HEK293 (cell line): Measurements from ENCODE around the gene EPS8.

Source experiments
- CTCF ChIA-PET: fragments of 350-600 bp; formaldehyde crosslinking; extraction: SDS; loops from one replicate; lab custom pipeline; 2021; ENCODE audit warnings: antibody characterized with exemption; lab: Yijun Ruan, JAX
- POLR2A ChIA-PET: fragments of 300-600 bp; formaldehyde crosslinking; extraction: SDS; loops from one replicate; lab custom pipeline; 2020; ENCODE audit warnings: antibody characterized with exemption, inconsistent platforms; lab: Yijun Ruan, JAX
- H3K27ac ChIP-seq: fragments of 200-500 bp; sonication (Bioruptor generic); 2 replicates; pipeline ENCODE4 v1.5.1; 2014; ENCODE audit warnings: low read depth, low read length, control low read depth, inconsistent platforms; ENCODE audit errors: extremely low read depth
- H3K36me3 ChIP-seq, 2 experiments: fragments of 200-500 bp in 1 of 2; sonication (Bioruptor generic) in 1 of 2; 1 replicate in 1 of 2; 2 replicates in 1 of 2; pipeline ENCODE4 v1.5.1; 2014 to 2017; ENCODE audit warnings: inconsistent platforms in 2 of 2, low read length in 2 of 2; ENCODE audit not compliant: control insufficient read depth in 2 of 2, insufficient read depth in 1 of 2
- H3K4me1 ChIP-seq: fragments of 200-500 bp; sonication (Bioruptor generic); 2 replicates; pipeline ENCODE4 v1.5.1; 2014; ENCODE audit warnings: mild to moderate bottlenecking, low read length, inconsistent platforms; ENCODE audit not compliant: control insufficient read depth, insufficient read depth
- H3K4me3 ChIP-seq: 2 replicates; pipeline ENCODE4 v1.5.1; 2011; ENCODE audit warnings: low read depth, mild to moderate bottlenecking, control low read depth, low read length, moderate library complexity
- H3K9me3 ChIP-seq: fragments of 200-500 bp; sonication (Bioruptor generic); 2 replicates; pipeline ENCODE4 v1.5.1; 2014; ENCODE audit warnings: low read depth, low read length, inconsistent platforms; ENCODE audit not compliant: control insufficient read depth, insufficient read depth
- BCL11A ChIP-seq: fragments of 450-650 bp; formaldehyde crosslinking; IDR thresholded peaks from 2 replicates; pipeline ENCODE4 v1.5.1; 2016; ENCODE audit warnings: low read depth, missing biosample characterization, missing genetic modification characterization
- ELK4 ChIP-seq: IDR thresholded peaks from 2 replicates; pipeline ENCODE4 v1.6.1; 2011; ENCODE audit warnings: mild to moderate bottlenecking, low read depth, low read length, borderline replicate concordance
- GFI1B ChIP-seq: fragments of 450-650 bp; formaldehyde crosslinking; IDR thresholded peaks from 2 replicates; pipeline ENCODE4 v1.5.1; 2016; ENCODE audit warnings: missing biosample characterization, missing genetic modification characterization
- GLI4 ChIP-seq: fragments of 450-650 bp; formaldehyde crosslinking; IDR thresholded peaks from 2 replicates; pipeline ENCODE4 v1.5.1; 2016; ENCODE audit warnings: missing biosample characterization, missing genetic modification characterization
- SETDB1 ChIP-seq: IDR thresholded peaks from one replicate; pipeline ENCODE4 v1.6.1; 2017; ENCODE audit warnings: mild to moderate bottlenecking, low read length, moderate library complexity, mixed read lengths; ENCODE audit not compliant: insufficient read length
- SP7 ChIP-seq: fragments of 450-650 bp; formaldehyde crosslinking; IDR thresholded peaks from 2 replicates; pipeline ENCODE4 v1.5.1; 2016; ENCODE audit warnings: missing biosample characterization, missing genetic modification characterization
- YY1 ChIP-seq: fragments of 450-650 bp; formaldehyde crosslinking; IDR thresholded peaks from 2 replicates; pipeline ENCODE4 v1.5.1; 2018; ENCODE audit warnings: missing biosample characterization, missing genetic modification characterization
- ZBTB1 ChIP-seq: fragments of 450-650 bp; formaldehyde crosslinking; IDR thresholded peaks from 2 replicates; pipeline ENCODE4 v1.5.1; 2016; ENCODE audit warnings: missing biosample characterization, missing genetic modification characterization
- ZFP69B ChIP-seq: fragments of 450-650 bp; formaldehyde crosslinking; IDR thresholded peaks from 2 replicates; pipeline ENCODE4 v1.5.1; 2016; ENCODE audit warnings: missing biosample characterization, missing genetic modification characterization
- ZNF132 ChIP-seq: fragments of 450-650 bp; formaldehyde crosslinking; IDR thresholded peaks from 2 replicates; pipeline ENCODE4 v1.5.1; 2017; ENCODE audit warnings: missing biosample characterization, missing genetic modification characterization, borderline replicate concordance
- ZNF133 ChIP-seq: fragments of 450-650 bp; formaldehyde crosslinking; IDR thresholded peaks from 2 replicates; pipeline ENCODE4 v1.5.1; 2016; ENCODE audit warnings: missing biosample characterization, missing genetic modification characterization
- ZNF184 ChIP-seq: fragments of 450-650 bp; IDR thresholded peaks from 2 replicates; pipeline ENCODE4 v1.5.1; 2018; ENCODE audit warnings: missing biosample characterization, mild to moderate bottlenecking, missing genetic modification characterization
- ZNF211 ChIP-seq: fragments of 450-650 bp; formaldehyde crosslinking; IDR thresholded peaks from 2 replicates; pipeline ENCODE4 v1.5.1; 2016; ENCODE audit warnings: low read depth, missing biosample characterization, missing genetic modification characterization
- ZNF214 ChIP-seq: fragments of 450-650 bp; formaldehyde crosslinking; IDR thresholded peaks from 2 replicates; pipeline ENCODE4 v1.5.1; 2017; ENCODE audit warnings: missing biosample characterization, mild to moderate bottlenecking, missing genetic modification characterization, borderline replicate concordance
- ZNF324 ChIP-seq: fragments of 450-650 bp; formaldehyde crosslinking; IDR thresholded peaks from 2 replicates; pipeline ENCODE4 v1.5.1; 2016; ENCODE audit warnings: missing biosample characterization, missing genetic modification characterization
- ZNF362 ChIP-seq: fragments of 450-650 bp; formaldehyde crosslinking; IDR thresholded peaks from 2 replicates; pipeline ENCODE4 v1.5.1; 2016; ENCODE audit warnings: missing biosample characterization, missing genetic modification characterization
- ZNF426 ChIP-seq: fragments of 450-650 bp; formaldehyde crosslinking; IDR thresholded peaks from 2 replicates; pipeline ENCODE4 v1.5.1; 2017; ENCODE audit warnings: missing biosample characterization, missing genetic modification characterization, mild to moderate bottlenecking, inconsistent platforms, moderate library complexity
- ZNF555 ChIP-seq: fragments of 450-650 bp; formaldehyde crosslinking; conservative IDR thresholded peaks from 2 replicates; pipeline ENCODE4 v1.5.1; 2017; ENCODE audit warnings: missing biosample characterization, mild to moderate bottlenecking, missing genetic modification characterization, inconsistent platforms
- ZNF560 ChIP-seq: fragments of 450-650 bp; formaldehyde crosslinking; IDR thresholded peaks from 2 replicates; pipeline ENCODE4 v1.5.1; 2017; ENCODE audit warnings: missing biosample characterization, missing genetic modification characterization, borderline replicate concordance
- ZNF624 ChIP-seq: fragments of 450-650 bp; formaldehyde crosslinking; IDR thresholded peaks from 2 replicates; pipeline ENCODE4 v1.5.1; 2017; ENCODE audit warnings: missing biosample characterization, missing genetic modification characterization
- ZNF629 ChIP-seq: fragments of 450-650 bp; formaldehyde crosslinking; IDR thresholded peaks from 2 replicates; pipeline ENCODE4 v1.5.1; 2017; ENCODE audit warnings: missing biosample characterization, missing genetic modification characterization
- ZNF658 ChIP-seq: fragments of 450-650 bp; formaldehyde crosslinking; IDR thresholded peaks from 2 replicates; pipeline ENCODE4; 2016; ENCODE audit warnings: missing biosample characterization, missing genetic modification characterization
- ZNF670 ChIP-seq: fragments of 450-650 bp; formaldehyde crosslinking; IDR thresholded peaks from 2 replicates; pipeline ENCODE4 v1.5.1; 2016; ENCODE audit warnings: missing biosample characterization, missing genetic modification characterization, low read depth
- ZSCAN23 ChIP-seq: fragments of 450-650 bp; formaldehyde crosslinking; IDR thresholded peaks from 2 replicates; pipeline ENCODE4 v1.5.1; 2016; ENCODE audit warnings: missing biosample characterization, missing genetic modification characterization
- ZSCAN30 ChIP-seq: fragments of 450-650 bp; IDR thresholded peaks from 2 replicates; pipeline ENCODE4 v1.5.1; 2018; ENCODE audit warnings: missing biosample characterization, mild to moderate bottlenecking, missing genetic modification characterization, moderate library complexity
- TF ChIP-seq, protein P1 (sequence below): fragments of 450-650 bp; formaldehyde crosslinking; IDR thresholded peaks from 2 replicates; pipeline ENCODE4 v1.5.1; 2017; ENCODE audit warnings: missing biosample characterization, missing genetic modification characterization
- TF ChIP-seq, protein P2 (sequence below): sonication (generic); formaldehyde crosslinking; IDR thresholded peaks from 2 replicates; pipeline ENCODE4 v1.8.1; 2022; ENCODE audit warnings: mild to moderate bottlenecking, moderate library complexity, missing genetic modification reagents
- TF ChIP-seq, protein P3 (sequence below): fragments of 450-650 bp; formaldehyde crosslinking; optimal IDR thresholded peaks from 2 replicates; pipeline ENCODE3; 2016; ENCODE audit warnings: missing biosample characterization, mild to moderate bottlenecking, missing genetic modification characterization
- TF ChIP-seq, protein P4 (sequence below): fragments of 450-650 bp; formaldehyde crosslinking; IDR thresholded peaks from 2 replicates; pipeline ENCODE4 v1.5.1; 2016; ENCODE audit warnings: missing biosample characterization, missing genetic modification characterization

EPS8 gene

GRCh38 chr12:15789220-15790171 lies at the start of gene EPS8:
EPS8 (minus strand) TSS chr12:15789388; CDS start chr12:15682951, 106,437 bp downstream.
- ChIA-PET POLR2A (interaction anchor here (0.7 to 1.5 kb wide), 4 partner anchors 8 to 79 kb away, joined by 3 to 4 read pairs (median 4); no protein-coding TSS in a partner anchor), CTCF (interaction anchor here (0.5 to 0.7 kb wide), 4 partner anchors 54 to 272 kb away, joined by 3 to 5 read pairs (median 3); no protein-coding TSS in a partner anchor)
- H3K36me3 ChIP-seq, result no peaks in the 10 kb centered on the region
- peak within 1 kb of the TSS; percentile 76 for H3K4me3 ChIP-seq
- no peaks in the 10 kb centered on the region for H3K9me3 ChIP-seq
- H3K27ac ChIP-seq, result peak within 1 kb of the TSS; percentile 93
- peaks cover 10% of the 10 kb centered on the region for H3K4me1 ChIP-seq
- TF ChIP-seq ZNF324 (tag by site-specific recombination) (peak; percentile 79), ZBTB1 (no peak), ZNF670 (tag by site-specific recombination) (no peak), ZSCAN30 (tag by site-specific recombination) (peak; percentile 59), SP7 (tag by site-specific recombination) (peak; percentile 88), ZNF560 (tag by site-specific recombination) (no peak), ZNF362 (peak; percentile 49; the same call in 1 of the 2 replicates), ZNF624 (tag by site-specific recombination) (no peak), ZNF132 (tag by site-specific recombination) (no peak), ELK4 (no peak), GLI4 (0 out of 2 replicates have a peak, but pooled peaks have one; percentile 40), GFI1B (no peak), ZNF211 (tag by site-specific recombination) (no peak), ZNF629 (peak; percentile 68), ZNF426 (tag by site-specific recombination) (no peak), BCL11A (tag by site-specific recombination) (peak; percentile 81), ZNF555 (tag by site-specific recombination) (no peak), ZNF184 (tag by site-specific recombination) (0 out of 2 replicates have a peak, but pooled peaks have one; percentile 44), ZFP69B (tag by site-specific recombination) (0 out of 2 replicates have a peak, but pooled peaks have one; percentile 43), ZNF133 (tag by site-specific recombination) (0 out of 2 replicates have a peak, but pooled peaks have one; percentile 17), ZNF658 (no peak), YY1 (tag by site-specific recombination) (peak; percentile 51; the same call in 1 of the 2 replicates), ZNF214 (tag by site-specific recombination) (no peak), SETDB1 (no peak), ZSCAN23 (tag by site-specific recombination) (no peak)
- TF ChIP-seq, protein P1, sequence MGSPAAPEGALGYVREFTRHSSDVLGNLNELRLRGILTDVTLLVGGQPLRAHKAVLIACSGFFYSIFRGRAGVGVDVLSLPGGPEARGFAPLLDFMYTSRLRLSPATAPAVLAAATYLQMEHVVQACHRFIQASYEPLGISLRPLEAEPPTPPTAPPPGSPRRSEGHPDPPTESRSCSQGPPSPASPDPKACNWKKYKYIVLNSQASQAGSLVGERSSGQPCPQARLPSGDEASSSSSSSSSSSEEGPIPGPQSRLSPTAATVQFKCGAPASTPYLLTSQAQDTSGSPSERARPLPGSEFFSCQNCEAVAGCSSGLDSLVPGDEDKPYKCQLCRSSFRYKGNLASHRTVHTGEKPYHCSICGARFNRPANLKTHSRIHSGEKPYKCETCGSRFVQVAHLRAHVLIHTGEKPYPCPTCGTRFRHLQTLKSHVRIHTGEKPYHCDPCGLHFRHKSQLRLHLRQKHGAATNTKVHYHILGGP, result no peak
- TF ChIP-seq, protein P2, sequence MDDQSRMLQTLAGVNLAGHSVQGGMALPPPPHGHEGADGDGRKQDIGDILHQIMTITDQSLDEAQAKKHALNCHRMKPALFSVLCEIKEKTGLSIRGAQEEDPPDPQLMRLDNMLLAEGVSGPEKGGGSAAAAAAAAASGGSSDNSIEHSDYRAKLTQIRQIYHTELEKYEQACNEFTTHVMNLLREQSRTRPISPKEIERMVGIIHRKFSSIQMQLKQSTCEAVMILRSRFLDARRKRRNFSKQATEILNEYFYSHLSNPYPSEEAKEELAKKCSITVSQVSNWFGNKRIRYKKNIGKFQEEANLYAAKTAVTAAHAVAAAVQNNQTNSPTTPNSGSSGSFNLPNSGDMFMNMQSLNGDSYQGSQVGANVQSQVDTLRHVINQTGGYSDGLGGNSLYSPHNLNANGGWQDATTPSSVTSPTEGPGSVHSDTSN (CRISPR knock-in tag), result no peak
- TF ChIP-seq, protein P3, sequence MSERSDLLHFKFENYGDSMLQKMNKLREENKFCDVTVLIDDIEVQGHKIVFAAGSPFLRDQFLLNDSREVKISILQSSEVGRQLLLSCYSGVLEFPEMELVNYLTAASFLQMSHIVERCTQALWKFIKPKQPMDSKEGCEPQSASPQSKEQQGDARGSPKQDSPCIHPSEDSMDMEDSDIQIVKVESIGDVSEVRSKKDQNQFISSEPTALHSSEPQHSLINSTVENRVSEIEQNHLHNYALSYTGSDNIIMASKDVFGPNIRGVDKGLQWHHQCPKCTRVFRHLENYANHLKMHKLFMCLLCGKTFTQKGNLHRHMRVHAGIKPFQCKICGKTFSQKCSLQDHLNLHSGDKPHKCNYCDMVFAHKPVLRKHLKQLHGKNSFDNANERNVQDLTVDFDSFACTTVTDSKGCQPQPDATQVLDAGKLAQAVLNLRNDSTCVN (tag by site-specific recombination), result peak; percentile 94
- TF ChIP-seq, protein P4, sequence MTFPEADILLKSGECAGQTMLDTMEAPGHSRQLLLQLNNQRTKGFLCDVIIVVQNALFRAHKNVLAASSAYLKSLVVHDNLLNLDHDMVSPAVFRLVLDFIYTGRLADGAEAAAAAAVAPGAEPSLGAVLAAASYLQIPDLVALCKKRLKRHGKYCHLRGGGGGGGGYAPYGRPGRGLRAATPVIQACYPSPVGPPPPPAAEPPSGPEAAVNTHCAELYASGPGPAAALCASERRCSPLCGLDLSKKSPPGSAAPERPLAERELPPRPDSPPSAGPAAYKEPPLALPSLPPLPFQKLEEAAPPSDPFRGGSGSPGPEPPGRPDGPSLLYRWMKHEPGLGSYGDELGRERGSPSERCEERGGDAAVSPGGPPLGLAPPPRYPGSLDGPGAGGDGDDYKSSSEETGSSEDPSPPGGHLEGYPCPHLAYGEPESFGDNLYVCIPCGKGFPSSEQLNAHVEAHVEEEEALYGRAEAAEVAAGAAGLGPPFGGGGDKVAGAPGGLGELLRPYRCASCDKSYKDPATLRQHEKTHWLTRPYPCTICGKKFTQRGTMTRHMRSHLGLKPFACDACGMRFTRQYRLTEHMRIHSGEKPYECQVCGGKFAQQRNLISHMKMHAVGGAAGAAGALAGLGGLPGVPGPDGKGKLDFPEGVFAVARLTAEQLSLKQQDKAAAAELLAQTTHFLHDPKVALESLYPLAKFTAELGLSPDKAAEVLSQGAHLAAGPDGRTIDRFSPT (tag by site-specific recombination), result 0 out of 2 replicates have a peak, but pooled peaks have one; percentile 58
